DND-41 (cell line): ENCODE data around the gene VASH2.
A peak's percentile ranks its signal among the peaks of the same experiment; 100 is the strongest.

ENCODE experiments used
- ATAC-seq: fragments of 200-7000 bp; cut with Tn5 transposase; 3 replicates; pipeline ENCODE4 v1.9.1; 2021; ENCODE audit warnings: low read depth; ENCODE audit not compliant: insufficient read depth
- DNase-seq: peaks from one replicate; pipeline ENCODE4 v3.0.0-alpha.2; 2020
- H2AFZ ChIP-seq: 2 replicates; pipeline ENCODE4 v1.6.0; 2012; ENCODE audit warnings: low read depth, low read length
- H3K27ac ChIP-seq: 2 replicates; pipeline ENCODE4 v1.5.1; 2012; ENCODE audit warnings: low read length, inconsistent platforms
- H3K27me3 ChIP-seq: fragments of 200-600 bp; sonication (generic); 2 replicates; pipeline ENCODE4 v1.6.0; 2012; ENCODE audit warnings: low read length, mild to moderate bottlenecking, inconsistent platforms; ENCODE audit not compliant: insufficient read depth, poor library complexity
- H3K36me3 ChIP-seq: 2 replicates; pipeline ENCODE4 v1.5.1; 2012; ENCODE audit warnings: low read length, inconsistent platforms; ENCODE audit not compliant: insufficient read depth
- H3K4me1 ChIP-seq: 2 replicates; pipeline ENCODE4 v1.5.1; 2012; ENCODE audit warnings: mild to moderate bottlenecking, low read length; ENCODE audit not compliant: insufficient read depth
- H3K4me2 ChIP-seq: 2 replicates; pipeline ENCODE4 v1.6.0; 2012; ENCODE audit warnings: mild to moderate bottlenecking, moderate library complexity, low read length, inconsistent platforms; ENCODE audit not compliant: insufficient read depth
- H3K4me3 ChIP-seq, 2 experiments: fragments of 200-600 bp in 1 of 2; shearing (Covaris generic) in 1 of 2; 2 replicates each; pipeline ENCODE4 v1.5.1; 2012 to 2016; ENCODE audit warnings: inconsistent platforms in 2 of 2, low read length in 2 of 2, mild to moderate bottlenecking in 2 of 2, low read depth in 1 of 2, moderate library complexity in 1 of 2
- H3K79me2 ChIP-seq: 2 replicates; pipeline ENCODE4 v1.6.0; 2012; ENCODE audit warnings: low read length, inconsistent platforms; ENCODE audit not compliant: insufficient read depth
- H3K9ac ChIP-seq: 2 replicates; pipeline ENCODE4 v1.6.0; 2012; ENCODE audit warnings: low read depth, mild to moderate bottlenecking, inconsistent platforms, low read length, moderate library complexity
- H3K9me3 ChIP-seq: 2 replicates; pipeline ENCODE4 v1.5.1; 2012; ENCODE audit warnings: low read length, moderate library complexity, mild to moderate bottlenecking, inconsistent platforms; ENCODE audit not compliant: insufficient read depth, severe bottlenecking
- H4K20me1 ChIP-seq: 2 replicates; pipeline ENCODE4 v1.6.0; 2012; ENCODE audit warnings: low read length; ENCODE audit not compliant: insufficient read depth
- EZH2 ChIP-seq: IDR thresholded peaks from 3 replicates; pipeline ENCODE4 v1.6.1; 2012; ENCODE audit warnings: borderline replicate concordance, low read depth, mild to moderate bottlenecking, moderate library complexity, low read length, inconsistent platforms; ENCODE audit not compliant: severe bottlenecking
- TF ChIP-seq, protein P1 (sequence below): IDR thresholded peaks from 2 replicates; pipeline ENCODE4 v1.5.1; 2012; ENCODE audit warnings: borderline replicate concordance, low read length, moderate library complexity, mild to moderate bottlenecking; ENCODE audit not compliant: poor library complexity, severe bottlenecking; ENCODE audit errors: extremely low read depth

Gene VASH2

GRCh38 chr1:213003256-213003655 is 52.9 kb downstream of the VASH2 start:
- Histone ChIP-seq H3K9me3 (no peaks in the 10 kb centered on the region), H3K36me3 (peaks cover 62% of the 10 kb centered on the region), H3K4me3 (no peak overlapping the region), H3K27me3 (no peaks in the 10 kb centered on the region), H2AFZ (no peak overlapping the region), H3K79me2 (no peaks in the 10 kb centered on the region), H3K27ac (no peak overlapping the region), H3K4me2 (no peak overlapping the region), H3K9ac (no peak overlapping the region), H4K20me1 (no peaks in the 10 kb centered on the region), H3K4me1 (no peaks in the 10 kb centered on the region)
- TF ChIP-seq, protein P1, sequence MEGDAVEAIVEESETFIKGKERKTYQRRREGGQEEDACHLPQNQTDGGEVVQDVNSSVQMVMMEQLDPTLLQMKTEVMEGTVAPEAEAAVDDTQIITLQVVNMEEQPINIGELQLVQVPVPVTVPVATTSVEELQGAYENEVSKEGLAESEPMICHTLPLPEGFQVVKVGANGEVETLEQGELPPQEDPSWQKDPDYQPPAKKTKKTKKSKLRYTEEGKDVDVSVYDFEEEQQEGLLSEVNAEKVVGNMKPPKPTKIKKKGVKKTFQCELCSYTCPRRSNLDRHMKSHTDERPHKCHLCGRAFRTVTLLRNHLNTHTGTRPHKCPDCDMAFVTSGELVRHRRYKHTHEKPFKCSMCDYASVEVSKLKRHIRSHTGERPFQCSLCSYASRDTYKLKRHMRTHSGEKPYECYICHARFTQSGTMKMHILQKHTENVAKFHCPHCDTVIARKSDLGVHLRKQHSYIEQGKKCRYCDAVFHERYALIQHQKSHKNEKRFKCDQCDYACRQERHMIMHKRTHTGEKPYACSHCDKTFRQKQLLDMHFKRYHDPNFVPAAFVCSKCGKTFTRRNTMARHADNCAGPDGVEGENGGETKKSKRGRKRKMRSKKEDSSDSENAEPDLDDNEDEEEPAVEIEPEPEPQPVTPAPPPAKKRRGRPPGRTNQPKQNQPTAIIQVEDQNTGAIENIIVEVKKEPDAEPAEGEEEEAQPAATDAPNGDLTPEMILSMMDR = no peak
- TF ChIP-seq EZH2 = no peak
- no peak for DNase-seq
- no peak for ATAC-seq

GRCh38 chr1:213008564-213008963 is 58.2 kb downstream of the VASH2 start:
- H2AFZ ChIP-seq = no peak overlapping the region
- no peak for TF ChIP-seq EZH2
- TF ChIP-seq, protein P1 = no peak
- no peak for DNase-seq

GRCh38 chr1:213014642-213015041 is 64.3 kb downstream of the VASH2 start:
- H3K9ac ChIP-seq = peak overlapping the region; percentile 83
- peak overlapping the region; percentile 84 for H3K4me2 ChIP-seq
- peaks cover 51% of the 10 kb centered on the region for H3K79me2 ChIP-seq
- H3K4me3 ChIP-seq = peak overlapping the region; percentile 60 to 88; a peak in 3 of 4 replicates
- H3K9me3 ChIP-seq = no peaks in the 10 kb centered on the region
- H3K4me1 ChIP-seq = peaks cover 27% of the 10 kb centered on the region
- no peak for ATAC-seq
- no peak for DNase-seq
- H3K27me3 ChIP-seq = no peaks in the 10 kb centered on the region
- peaks cover 24% of the 10 kb centered on the region; the same call in 1 of the 2 replicates for H3K36me3 ChIP-seq
- H3K27ac ChIP-seq = peak overlapping the region; percentile 95
- TF ChIP-seq, protein P1 = no peak
- H2AFZ ChIP-seq = peak overlapping the region; percentile 92
- no peaks in the 10 kb centered on the region for H4K20me1 ChIP-seq

More at GRCh38 chr1:213008564-213008963, 58.2 kb downstream of the VASH2 start:
- Histone ChIP-seq H3K4me2 (no peak overlapping the region), H3K27me3 (no peaks in the 10 kb centered on the region), H4K20me1 (no peaks in the 10 kb centered on the region), H3K4me1 (peaks cover 7% of the 10 kb centered on the region), H3K9ac (no peak overlapping the region), H3K4me3 (no peak overlapping the region), H3K36me3 (peaks cover 76% of the 10 kb centered on the region), H3K9me3 (no peaks in the 10 kb centered on the region), H3K79me2 (peaks cover 41% of the 10 kb centered on the region), H3K27ac (no peak overlapping the region)
- ATAC-seq = peak; percentile 66; the same call in 1 of the 3 replicates
